HG02759 (cell line): ENCODE data around the gene SEMA3B.
"Not testable (repeated sequence)": the region's sequence is repeated elsewhere in the genome, so short reads cannot be mapped to it uniquely, and the experiment has no call there.

Experiments
- ATAC-seq: cut with Tn5 transposase; IDR thresholded peaks from one replicate; pipeline ENCODE4 v1.9.1; 2021; ENCODE audit warnings: mild to moderate bottlenecking, moderate library complexity; ENCODE audit not compliant: unreplicated experiment

SEMA3B gene

GRCh38 chr3:50312041-50312440 is 43.1 kb downstream of the SEMA3B start:
- ATAC-seq: not testable (repeated sequence)

GRCh38 chr3:50314342-50314741 is 45.4 kb downstream of the SEMA3B start:
- no peak for ATAC-seq

DNA sequence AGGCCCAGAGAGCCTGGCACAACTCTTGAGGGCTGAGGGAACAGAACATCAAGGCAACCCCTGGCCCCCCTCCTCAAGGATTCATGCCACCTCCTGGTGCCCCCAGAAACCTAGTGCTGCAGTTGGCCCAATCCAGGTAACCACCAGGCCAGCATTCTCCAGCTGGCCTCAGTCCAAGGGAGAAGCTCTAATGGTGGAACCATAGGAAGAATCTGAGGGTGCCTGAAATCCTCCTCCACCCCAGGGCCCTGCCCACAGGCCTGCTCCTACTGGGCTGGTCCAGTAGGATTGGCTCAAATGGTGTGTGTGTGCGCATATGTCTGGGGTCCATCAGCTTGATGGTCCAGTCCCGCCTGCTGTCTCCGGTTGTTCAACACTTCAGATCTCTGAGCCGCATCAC is 45.9 kb downstream of the SEMA3B start:
- no peak for ATAC-seq

DNA sequence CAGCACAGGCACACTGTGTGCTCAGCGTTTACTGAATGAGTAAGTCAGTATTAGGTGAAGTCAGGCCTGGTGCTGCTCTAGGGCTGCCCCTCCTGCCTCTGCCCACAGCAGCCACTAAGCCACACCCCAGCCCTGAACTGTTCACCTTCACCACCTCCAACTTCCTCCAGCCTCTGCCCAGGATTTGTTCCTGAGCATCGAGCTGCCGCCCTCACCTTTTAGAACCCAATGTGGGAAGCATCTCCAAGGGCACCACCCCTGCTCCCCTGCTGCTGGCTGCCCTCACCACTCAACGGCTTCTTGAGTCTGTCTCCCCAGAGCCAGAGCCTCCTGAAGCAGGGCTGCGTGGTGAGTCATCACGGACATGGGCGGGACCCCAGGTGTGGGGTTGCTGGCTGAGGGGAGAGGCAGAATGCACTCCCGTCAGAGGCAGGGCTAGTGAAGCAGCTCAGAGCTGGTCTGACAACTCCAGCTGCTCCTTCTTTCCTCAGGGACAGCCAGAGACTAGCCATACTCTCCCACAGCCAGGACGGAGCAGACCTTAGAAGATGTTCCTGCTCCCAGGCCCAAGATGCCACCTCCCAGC is 47.8 kb downstream of the SEMA3B start:
- ATAC-seq: no peak

GRCh38 chr3:50317300-50317699 is 48.4 kb downstream of the SEMA3B start:
- no peak for ATAC-seq

DNA sequence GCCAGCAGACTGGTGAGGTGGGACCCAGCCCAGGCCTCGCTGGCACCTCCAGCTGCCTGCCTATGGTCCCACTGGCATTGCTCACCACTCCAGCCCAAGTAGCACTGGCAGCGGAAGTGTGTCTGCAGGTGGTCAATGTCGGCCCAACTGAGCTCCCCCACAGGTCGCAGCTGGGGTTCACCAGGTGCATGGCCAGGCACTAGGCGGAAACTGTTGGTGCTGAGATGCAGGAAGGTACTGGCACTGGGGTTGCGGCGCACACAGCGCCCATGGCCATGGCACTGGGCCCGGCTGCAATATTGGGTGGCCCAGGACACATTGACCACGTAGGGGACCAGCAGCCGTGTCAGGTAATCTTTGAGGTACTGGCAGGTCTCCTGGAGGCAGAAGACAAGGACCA is 49.2 kb downstream of the SEMA3B start:
- no peak for ATAC-seq

- ATAC-seq: no peak
Observed at GRCh38 chr3:50318615-50319014, 49.7 kb downstream of the SEMA3B start.

DNA sequence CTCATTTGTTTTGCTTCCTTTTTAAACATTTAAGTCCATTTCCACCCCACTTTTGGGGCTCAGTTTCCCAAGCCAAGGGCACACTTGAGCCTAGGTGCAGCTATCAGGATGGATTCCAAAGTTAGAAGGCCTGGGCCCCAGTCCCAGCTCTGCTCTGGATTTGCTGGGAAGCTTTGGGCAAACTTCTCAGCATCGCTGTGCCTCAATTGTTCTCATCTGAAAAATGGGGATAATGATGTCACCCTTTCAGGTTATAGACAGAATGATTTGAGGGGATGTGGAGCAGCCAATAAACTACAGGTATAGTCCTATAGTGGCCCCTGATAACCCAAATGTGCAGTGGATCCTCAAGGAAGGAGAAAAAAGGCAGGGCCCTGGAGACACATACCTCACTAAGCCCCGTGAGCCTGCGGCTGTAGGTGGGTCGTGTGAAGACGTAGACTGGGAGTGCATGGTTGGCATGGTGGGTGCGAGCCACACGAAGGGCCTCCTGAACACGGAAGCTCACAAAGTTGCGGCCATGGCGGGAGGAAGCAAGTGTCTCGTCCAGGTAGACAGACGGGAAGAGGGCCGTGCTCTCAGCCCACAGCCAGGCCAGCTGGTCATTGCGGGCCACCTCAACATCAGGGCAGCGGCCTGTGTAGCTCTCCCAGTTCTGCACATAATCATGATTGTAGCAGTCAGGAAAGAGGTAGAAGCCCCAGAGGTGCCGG is 50.4 kb downstream of the SEMA3B start:
- no peak for ATAC-seq

DNA sequence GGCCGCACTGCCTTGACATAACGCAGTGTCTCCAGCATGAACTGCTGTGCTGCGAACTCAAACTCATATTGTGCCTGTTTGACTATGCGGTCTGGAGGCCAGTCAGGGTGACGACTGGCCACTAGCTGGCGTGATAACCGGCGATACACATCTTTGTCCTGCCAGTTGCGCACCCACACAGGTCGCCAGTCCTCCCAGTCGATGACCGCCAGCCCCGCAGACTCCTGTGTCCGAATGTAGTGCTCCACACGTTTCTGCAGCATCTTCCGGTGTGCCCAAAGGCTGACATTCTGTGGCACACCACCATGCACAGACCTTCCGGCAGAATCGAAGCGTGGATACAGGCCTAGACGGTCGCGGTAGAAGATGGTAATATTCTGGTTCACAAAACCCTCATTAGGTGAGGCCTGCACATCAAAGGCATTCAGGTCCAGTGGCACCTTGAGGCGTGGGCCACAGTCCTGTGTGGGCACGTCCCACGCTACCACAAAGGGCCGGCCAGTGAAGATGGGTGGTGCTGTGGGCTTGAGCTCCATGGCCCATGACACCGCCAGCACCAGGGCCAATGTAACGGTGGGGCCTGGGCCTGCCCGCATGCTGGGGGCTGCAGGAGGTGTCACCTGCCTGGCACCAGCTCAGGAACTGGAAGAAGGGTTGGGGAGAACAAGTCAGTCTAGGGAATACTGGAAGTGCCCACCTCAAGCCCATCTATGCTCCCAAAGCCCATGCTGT is 51.1 kb downstream of the SEMA3B start:
- ATAC-seq: no peak

DNA sequence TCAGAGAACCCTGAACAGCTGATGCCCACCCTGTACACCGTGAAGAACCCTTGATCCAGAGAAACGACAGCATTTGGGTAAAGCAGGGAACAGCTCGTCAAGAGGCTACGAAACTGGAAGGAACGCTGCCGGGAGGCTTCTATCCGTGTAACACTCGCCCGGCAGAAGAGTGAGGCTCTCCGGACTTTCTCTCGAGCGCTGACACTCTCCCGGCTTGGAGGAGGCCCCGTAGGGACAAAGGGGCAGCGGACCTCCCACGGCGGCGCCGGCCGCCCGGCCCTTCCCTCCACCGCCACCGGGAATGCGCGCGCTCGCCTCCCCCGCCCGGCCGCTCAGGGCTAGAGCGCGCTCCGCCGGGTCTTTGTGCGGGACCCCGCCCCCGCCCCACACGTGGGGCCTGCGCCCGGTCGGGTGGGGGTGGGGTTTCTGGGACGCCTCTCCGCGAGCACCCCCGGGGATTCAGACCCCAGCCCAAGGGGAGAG is 51.9 kb downstream of the SEMA3B start:
- ATAC-seq: peak; percentile 64

DNA sequence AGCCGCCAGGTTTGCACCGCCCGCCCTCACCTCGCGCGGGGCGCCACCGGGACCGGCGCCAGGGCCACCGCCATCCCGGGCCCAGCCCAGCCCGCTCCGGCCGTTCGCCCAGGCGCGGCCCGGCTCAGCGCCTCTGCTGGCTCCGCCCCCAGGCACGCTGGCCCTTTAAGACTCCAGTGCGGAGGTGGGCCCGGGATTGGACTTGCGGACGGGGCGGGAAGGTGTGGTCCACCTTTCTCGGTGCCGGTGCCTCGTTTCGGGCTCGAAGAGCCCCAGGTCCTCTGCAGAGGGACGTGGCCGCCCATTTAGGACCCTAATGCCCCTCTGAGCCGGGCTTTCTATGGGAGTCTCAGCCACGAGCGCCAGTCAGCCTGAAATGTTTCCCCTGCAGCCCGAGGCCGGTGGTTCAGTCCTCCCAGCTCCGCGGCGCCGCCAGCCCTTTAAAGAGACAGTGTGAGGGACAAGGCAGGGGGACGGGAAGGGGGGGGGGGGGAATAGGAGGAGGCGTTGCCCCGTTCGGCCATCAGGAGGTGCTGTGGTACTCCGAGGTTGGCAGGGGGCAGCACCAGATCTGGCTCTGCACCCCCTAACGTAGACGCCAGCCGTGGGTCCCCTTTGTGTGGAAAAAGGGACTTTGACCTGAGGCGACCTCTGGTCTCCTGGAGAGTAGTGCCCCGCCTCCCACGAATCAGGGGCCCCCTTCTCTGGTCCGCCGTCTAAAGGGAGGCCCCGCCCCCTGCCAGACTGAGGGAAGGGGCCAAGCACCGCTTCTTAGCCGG is 52.6 kb downstream of the SEMA3B start:
- peak; percentile 84 for ATAC-seq

DNA sequence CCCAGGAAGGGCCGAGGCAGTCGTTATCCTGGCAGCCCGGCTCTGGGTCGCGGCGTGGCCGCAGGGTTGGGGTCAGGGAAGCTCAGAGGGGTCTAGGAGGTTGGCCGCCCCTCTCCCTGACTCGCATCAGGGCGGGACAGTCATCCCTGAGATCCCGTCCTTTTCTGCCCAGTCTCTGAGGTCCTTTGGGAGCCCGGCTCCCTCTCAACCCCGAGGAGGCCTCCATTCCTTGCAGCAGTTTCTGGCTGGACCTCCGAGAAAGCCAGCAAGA is 53.1 kb downstream of the SEMA3B start:
- ATAC-seq: no peak

DNA sequence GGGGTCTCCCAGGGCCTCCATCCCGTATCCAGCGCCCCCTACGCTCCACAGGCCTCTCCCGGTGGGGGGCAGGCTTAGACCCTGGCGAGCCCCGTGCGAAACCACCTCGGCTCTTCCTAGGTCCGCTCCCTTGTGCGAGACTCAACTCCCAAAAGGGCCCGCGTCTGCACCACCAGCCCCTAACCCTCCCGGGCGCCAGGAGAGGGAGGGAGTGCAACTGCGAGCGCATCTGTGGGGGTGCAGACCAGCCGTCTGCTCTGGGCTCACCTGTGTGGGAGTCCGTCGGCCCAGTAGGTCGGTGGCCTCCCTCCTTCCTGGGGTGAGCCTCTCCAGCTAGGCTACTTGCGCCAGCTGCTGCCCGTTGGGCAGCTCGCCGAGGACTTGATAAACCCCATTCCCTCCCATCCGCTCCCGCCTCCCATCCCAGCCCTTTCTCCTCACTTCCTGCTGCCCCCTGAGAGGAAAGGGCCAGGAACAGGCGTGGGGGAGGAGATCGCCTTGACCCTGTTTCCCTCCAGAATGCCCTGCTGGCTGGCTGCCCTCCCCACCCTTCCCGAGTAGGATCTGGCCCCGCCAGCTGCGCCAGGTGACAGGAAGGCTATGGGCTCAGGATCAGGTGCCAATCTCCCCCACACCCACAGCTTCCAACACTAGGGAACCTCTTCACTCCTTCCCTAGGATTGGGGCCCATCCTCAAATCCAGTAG is 53.6 kb downstream of the SEMA3B start, which contains the start of gene HYAL2:
TSS of gene HYAL2 (minus strand) at position 360 of the 706 bp plus-strand sequence. CDS start 2,256 bp downstream, outside the sequence.
- no peak for ATAC-seq

DNA sequence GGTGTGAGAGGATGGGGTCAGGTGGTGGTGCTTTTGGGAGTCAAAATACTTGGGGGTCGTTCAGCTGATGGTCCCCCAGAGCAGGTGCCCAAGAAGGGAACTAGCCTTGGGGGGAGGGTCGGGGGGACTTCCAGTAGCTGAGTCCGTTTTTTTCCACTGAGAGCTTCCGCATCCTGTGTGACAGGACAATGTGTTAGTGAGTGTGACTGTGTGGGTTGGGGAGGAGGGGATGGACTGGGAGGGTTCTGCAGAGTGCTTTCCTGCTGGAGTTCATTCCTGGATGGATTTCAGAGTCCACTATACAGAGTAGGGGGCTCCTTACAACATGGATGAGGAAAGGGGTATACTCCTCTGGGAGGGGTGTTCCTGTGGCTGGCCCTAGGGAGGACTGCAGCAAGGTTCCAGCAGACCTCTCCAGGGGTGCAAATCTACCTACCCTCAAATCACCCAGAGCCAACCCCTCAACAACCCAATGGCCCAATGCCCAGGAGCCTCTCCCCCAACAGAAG is 54.2 kb downstream of the SEMA3B start:
- no peak for ATAC-seq

DNA sequence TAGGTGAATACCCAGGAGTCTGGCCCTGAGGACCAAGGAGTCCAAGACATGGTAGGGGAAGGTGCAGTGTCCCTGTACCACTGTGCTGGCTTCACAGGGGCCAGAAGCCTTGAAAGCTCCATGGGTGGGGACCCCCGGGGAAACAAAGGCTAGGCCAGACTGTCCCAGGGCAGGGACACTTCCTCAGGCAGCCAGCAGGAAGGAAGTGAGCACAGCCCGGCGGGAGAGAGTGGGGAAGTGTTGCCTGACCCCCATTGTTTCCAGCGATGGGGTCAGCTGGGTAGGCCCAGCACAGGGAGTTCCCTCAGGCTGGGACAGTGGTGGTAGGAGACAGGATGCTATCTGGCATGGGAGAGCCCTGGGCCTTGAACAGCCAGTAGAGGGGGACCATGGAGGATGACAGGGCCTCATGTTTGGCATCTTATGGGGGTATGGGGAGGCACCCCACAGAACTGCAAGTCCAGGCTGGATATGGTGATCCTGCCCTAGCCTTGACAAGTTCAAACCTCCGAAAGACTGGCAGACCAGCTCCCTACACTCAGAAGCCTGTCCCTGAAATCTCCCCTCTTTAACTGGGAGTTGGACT is 54.8 kb downstream of the SEMA3B start:
- ATAC-seq: no peak

- ATAC-seq: no peak
Observed at GRCh38 chr3:50324351-50325112, 55.6 kb downstream of the SEMA3B start.

DNA sequence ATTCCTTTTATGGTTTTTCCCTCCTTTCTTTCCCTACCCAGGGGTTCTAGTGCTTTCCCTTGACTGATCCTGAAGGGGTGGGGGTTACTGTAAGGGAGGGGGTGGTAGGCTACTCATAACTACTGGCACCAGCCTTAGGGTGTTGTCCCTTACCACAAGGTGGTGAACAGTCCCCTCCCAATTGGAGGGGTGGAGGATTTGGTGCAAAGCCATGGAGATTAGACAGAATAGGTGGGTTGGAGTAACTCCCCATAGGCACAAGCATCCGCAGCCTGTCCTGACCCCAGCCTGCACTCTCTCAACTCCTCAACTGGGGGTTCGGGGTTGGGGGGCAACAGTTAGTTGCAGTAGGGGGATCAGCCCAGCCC is 56.1 kb downstream of the SEMA3B start:
- no peak for ATAC-seq

GRCh38 chr3:50325497-50326181 is 56.7 kb downstream of the SEMA3B start:
- ATAC-seq: no peak

GRCh38 chr3:50326182-50326541 is 57.2 kb downstream of the SEMA3B start:
- no peak for ATAC-seq
